Activated gamma-delta T cell treated with Interleukin-2 at 50 U/mL for 16 hours (primary cell): ENCODE results near the gene PLAGL2.

Experiments
- DNase-seq: peaks from one replicate; pipeline ENCODE4 v3.0.0-alpha.2; 2020

PLAGL2 gene

GRCh38 chr20:32144898-32145662 lies 62.5 kb downstream of the PLAGL2 start:
- no peak for DNase-seq

GRCh38 chr20:32142991-32143390 lies 64.6 kb downstream of the PLAGL2 start:
- DNase-seq, result no peak
